SIG-M5 treated with dmso at 0.1 percent for 504 hours (cell line): ENCODE results near the gene NOTCH3.

ENCODE experiments used
- DNase-seq: peaks from one replicate; lab custom pipeline; 2025; ENCODE audit not compliant: unreplicated experiment; lab: John Stamatoyannopoulos, UW

The NOTCH3 gene

GRCh38 chr19:15169541-15170285 lies 31.1 kb downstream of the NOTCH3 start:
- no peak for DNase-seq

- DNase-seq: no peak
Observed at GRCh38 chr19:15166700-15167099, 34.1 kb downstream of the NOTCH3 start.

DNA sequence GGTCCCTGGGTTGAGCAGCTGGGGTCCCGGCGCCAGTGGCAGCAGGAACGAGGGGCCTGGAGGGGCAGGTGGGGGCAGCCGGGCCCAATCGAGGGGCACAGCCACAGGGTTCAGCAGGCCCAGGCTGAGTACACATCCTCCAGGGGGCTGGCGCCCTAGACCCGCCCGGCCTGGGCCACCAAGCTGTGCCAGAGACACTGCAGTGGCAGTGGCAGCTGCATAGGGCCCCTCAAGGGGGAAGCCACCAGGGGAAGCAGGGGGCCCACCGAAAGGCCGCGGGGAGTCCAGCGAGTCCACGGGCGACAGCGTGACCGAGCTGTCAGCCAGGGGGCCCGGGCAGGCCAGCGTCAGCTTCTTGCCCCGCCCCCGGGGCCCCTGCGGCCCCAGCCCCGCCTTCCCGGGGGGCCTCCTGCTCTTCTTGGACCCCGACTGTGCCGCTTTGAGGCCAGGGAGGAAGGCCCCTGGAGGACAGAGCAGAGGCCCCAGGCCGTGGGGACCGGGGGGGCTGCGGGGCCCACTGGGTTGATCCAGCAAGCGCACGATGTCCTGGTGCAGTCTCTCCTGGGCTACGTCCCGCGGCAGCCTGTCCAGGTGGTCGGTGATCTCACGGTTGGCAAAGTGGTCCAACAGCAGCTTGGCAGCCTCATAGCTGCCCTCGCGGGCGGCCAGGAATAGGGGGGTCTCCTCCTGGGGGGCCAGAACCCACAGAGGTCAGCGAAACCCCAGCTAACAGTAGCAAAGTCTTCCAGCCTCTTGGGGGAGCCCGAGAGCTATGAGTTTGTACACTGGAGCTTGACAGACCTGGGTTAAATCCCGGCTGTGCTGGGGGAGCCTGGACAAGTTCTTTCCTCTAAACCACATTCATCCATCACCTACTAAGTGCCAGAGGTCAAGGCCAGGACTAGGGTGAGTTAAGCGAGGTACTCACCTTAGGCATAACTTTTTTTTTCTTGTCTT lies 39.5 kb downstream of the NOTCH3 start:
- DNase-seq: peak; percentile 54

DNA sequence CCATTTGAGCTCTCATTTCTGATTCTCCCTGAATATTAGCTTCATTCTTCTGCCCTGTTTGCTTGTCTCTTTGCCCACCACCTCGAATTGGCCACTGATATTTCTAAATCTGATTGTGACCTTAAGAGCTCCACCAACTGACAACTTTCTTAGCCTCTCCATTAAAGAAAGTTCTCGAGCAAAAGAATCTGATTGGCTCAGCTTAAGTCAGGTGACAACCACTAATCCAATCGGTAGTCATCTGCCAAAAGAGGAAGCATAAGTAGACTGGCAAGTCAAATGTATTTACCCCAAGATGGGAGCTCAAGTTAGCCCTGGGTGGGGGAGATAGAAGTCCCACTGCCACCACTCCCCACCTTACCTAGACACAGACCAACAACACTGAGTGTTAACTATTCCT lies 41.5 kb downstream of the NOTCH3 start:
- DNase-seq: no peak

DNA sequence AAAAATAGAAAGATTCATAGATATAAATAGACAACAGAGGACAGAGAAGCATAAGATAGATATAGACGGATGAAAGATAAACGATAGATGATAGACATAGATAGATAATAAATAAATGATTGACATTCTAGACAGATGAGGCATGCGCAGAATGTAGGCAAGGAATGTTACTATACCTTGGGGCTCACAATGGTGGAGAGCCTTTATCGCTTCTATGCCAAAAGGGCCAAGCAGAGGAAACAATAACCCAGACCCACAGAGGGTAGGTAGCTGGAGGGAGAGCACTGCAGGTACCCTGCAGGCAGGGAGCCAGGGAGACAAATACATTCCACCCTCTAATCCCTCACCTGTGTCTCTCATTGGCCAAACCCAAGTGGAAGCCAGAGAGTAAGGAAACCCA lies 44.4 kb downstream of the NOTCH3 start:
- no peak for DNase-seq

GRCh38 chr19:15155296-15155695 lies 45.5 kb downstream of the NOTCH3 start:
- DNase-seq: no peak

DNA sequence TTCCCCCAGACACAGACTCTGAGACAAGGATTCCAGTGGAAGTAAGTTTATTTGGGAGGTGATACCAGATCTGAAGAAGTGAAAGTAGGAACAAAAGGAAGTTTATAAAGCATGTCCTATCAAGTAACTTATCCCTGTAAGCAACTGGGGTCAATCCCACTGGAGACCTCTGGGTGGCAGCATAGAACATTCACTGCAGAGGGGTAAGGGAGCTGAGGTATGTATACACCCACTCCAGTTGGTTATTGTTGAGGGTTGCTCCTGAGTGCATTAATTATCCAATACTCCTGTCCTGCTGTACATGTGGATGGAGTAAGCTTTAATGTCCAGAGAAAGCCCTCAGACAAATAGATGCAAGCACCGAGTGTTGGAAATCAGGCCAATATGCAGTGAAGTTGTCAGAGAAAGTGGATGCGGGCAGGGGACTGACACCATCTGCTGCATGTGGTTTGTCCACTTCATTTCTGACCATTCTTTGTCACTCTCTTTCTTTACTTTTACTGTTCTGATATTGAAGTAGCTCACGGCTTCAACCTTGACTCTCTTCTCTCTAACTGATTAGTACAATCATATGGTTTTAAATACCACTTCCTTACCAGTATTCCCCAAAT lies 46.7 kb downstream of the NOTCH3 start:
- peak; percentile 23 for DNase-seq

DNA sequence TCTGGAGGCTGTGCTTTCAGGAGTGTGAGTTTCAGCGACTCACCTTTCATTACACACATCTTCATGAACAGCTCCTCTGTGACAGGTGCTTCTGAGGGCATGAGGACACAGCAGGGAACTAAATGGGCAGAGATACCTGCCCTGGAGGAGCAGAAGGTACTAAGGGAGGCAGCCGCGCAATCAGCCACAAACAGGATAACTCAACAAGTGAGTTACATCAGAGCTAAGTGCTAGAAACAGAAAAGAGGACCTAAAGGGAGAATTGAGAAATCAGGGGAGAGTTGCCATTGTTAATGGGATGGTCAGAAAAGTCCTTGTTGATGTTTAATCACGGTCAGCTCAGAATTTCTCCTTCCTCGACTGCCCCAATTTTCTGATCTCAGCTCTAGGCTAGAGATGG lies 51.1 kb downstream of the NOTCH3 start:
- DNase-seq: peak; percentile 60

DNA sequence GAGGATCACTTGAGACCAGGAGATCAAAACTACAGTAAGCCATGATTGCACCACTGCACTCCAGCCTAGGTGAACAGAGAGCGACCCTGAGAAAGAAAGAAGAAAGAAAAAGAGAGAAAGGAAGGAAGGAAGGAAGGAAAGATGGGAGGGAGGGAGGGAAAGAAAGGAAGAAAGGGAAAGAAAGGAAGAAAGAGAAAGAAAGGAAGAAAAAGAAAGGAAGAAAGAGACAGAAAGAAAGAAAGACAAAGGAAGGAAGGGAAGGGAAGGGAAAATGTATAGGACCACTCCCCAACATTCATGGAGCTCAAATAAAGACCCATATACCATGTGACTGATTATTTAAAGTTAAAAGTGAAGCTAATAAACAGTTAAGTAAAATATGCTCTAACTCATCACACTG lies 53.7 kb downstream of the NOTCH3 start:
- no peak for DNase-seq

- no peak for DNase-seq
Observed at GRCh38 chr19:15144046-15144646, 56.6 kb downstream of the NOTCH3 start.

GRCh38 chr19:15142313-15142712 lies 58.5 kb downstream of the NOTCH3 start:
- DNase-seq: no peak

DNA sequence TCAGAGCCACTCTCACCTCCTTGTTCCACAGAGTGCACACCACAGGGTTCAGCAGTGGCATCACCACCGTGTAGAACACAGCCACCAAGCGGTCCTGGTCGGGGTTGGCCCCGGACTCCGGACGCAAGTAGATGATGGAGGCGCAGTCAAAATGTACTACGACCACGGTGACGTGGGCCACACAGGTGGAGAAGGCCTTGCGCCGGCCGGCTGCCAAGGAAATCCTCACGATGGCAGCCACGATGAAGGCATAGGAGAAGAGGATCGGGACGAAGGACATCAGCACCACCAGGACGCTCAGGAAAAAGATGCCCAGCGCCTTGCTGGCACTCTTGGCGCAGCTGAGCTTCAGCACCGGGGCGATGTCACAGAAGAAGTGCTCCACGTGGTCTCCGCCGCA lies 59.7 kb downstream of the NOTCH3 start:
- no peak for DNase-seq

- DNase-seq: no peak
Observed at GRCh38 chr19:15138427-15138826, 62.4 kb downstream of the NOTCH3 start.

GRCh38 chr19:15137777-15138176 lies 63.0 kb downstream of the NOTCH3 start:
- DNase-seq: no peak

- DNase-seq: peak; percentile 51
Observed at GRCh38 chr19:15136234-15136954, 64.4 kb downstream of the NOTCH3 start.

- peak; percentile 48 for DNase-seq
Observed at GRCh38 chr19:15129856-15130585, 70.8 kb downstream of the NOTCH3 start.

DNA sequence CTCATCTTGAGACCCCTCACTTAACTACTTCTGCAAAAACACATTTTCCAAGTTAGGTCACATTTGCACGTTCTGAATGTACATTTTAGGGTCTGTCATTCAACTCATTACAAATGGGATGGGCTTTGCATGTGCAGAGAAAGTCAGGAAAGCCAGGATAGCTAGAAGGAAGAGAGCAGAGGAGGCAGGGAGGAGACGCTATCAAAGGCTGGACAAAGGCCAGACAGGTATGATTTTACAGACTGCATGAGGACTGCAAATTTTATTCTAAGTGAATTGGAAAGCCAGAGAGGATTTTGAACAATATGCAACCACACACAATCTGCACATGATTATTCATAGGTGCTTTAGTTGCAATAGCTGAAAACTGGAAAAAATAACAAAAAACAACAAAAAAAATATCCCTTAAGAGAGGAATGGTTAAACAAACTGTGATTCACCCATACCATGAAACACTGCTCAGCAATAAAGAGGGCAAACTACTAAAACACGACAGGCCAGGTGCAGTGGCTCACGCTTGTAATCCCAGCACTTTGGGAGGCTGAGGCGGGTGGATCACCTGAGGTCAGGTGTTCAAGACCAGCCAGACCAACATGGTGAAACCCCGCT lies 72.5 kb downstream of the NOTCH3 start:
- DNase-seq: no peak

DNA sequence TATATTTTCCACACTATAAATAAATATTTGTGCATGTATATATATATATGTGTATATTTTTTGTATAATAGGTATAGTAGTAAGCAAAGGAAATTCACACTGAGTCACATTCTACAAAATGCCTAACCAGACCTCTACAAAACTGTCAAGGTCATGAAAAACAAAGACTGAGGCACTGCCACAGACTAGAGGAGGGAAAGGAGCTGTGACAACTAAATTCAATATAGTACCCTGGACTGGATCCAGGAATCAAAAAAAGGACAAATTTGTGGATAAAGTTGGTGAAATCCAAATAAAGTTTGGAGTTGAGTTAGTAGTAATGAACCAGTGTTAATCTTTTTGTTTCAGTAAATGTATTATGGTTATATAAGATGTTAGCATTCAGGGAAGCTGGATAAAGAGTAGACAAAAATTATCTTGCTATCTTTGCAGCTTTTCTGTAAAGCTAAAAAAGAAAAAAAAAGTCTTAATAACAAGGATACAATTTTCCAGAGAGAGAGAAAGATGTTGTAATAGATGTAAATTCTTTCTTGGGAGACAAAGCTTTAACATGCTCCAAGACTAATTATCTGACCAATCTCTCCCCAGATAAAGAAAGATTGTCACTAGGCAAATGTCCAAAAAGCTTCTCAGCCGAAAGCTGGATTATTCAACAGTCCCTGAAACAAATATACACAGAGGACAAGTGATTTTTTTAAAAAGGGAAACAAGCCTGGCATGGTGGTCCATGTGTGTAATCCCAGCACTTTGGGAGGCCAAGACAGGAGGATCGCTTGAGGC lies 74.5 kb downstream of the NOTCH3 start:
- DNase-seq: no peak
